Calu3 (cell line): ENCODE measurements around the gene BMP6. TPM values are rescaled to one million over a fixed set of nuclear protein-coding genes. Genes with fewer than 3 reads are reported as not detected.

Source experiments
- BruUV-seq: library from RNA; stranded (reverse); fragments of 400-500 nt; replicated peaks from 2 replicates; lab custom pipeline; 2021; lab: Mats Ljungman, UMichigan
- CTCF ChIA-PET: fragments of 300-600 bp; sonication (Branson Sonifier 250); formaldehyde crosslinking; loops from one replicate; lab custom pipeline; 2022; ENCODE audit warnings: antibody characterized with exemption; lab: Charles Lee
- DNase-seq: peaks from one replicate; pipeline ENCODE4 v3.0.0; 2022
- H3K27ac Mint-ChIP-seq: one replicate; pipeline ENCODE4 v1.8.0; 2022; ENCODE audit warnings: mixed read lengths; ENCODE audit not compliant: unreplicated experiment
- H3K27me3 Mint-ChIP-seq: one replicate; pipeline ENCODE4 v1.8.0; 2022; ENCODE audit warnings: mixed read lengths; ENCODE audit not compliant: unreplicated experiment
- H3K36me3 Mint-ChIP-seq: one replicate; pipeline ENCODE4 v1.8.0; 2022; ENCODE audit warnings: mild to moderate bottlenecking, moderate library complexity, mixed read lengths; ENCODE audit not compliant: insufficient read depth, unreplicated experiment
- H3K4me1 Mint-ChIP-seq: one replicate; pipeline ENCODE4 v1.8.0; 2022; ENCODE audit warnings: mild to moderate bottlenecking, low read depth, mixed read lengths; ENCODE audit not compliant: unreplicated experiment
- H3K4me3 Mint-ChIP-seq: one replicate; pipeline ENCODE4 v1.8.0; 2022; ENCODE audit warnings: mild to moderate bottlenecking, low read depth, moderate library complexity, mixed read lengths; ENCODE audit not compliant: unreplicated experiment
- H3K9me3 Mint-ChIP-seq: one replicate; pipeline ENCODE4 v1.8.0; 2022; ENCODE audit warnings: low read depth, mixed read lengths; ENCODE audit not compliant: unreplicated experiment
- intact Hi-C: fragments of 100-400 bp; cut with micrococcal nuclease; formaldehyde crosslinking; loops from one replicate; pipeline ENCODE4 v1.10.0; 2022; ENCODE audit not compliant: unreplicated experiment
- total RNA-seq: library from RNA; stranded (reverse); gene quantifications from 2 replicates; pipeline ENCODE4 v1.2.3, GENCODE V29; 2022
- TF ChIP-seq, protein P1 (sequence below): fragments of 200-600 bp; IDR thresholded peaks from one replicate; pipeline ENCODE4 v1.8.0; 2022; ENCODE audit warnings: antibody characterized with exemption; ENCODE audit not compliant: unreplicated experiment

Gene BMP6
- total RNA-seq, 1 experiment from 2014 or later = 0.17 TPM

DNA sequence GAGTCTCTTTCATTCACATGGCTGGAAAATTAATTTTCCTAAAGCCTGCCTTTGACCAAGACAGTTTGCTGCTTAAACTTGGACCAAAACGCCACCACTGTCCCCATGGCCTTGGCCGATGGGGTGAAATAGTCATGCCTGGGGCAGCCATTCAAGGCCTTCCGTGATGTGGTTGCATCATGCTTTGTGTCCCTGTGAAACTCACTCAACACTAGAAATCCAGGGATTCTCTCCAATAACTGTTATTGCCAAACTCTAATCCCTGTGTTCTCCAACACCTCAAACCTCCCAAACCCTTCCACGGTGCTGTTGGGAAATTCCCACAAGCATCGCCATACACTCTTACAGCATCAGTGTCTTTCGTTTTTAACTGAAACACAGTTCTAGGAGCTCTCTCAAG, 186.1 kb downstream of the BMP6 start:
- H3K27ac Mint-ChIP-seq = no peak overlapping the region
- TF ChIP-seq, protein P1, sequence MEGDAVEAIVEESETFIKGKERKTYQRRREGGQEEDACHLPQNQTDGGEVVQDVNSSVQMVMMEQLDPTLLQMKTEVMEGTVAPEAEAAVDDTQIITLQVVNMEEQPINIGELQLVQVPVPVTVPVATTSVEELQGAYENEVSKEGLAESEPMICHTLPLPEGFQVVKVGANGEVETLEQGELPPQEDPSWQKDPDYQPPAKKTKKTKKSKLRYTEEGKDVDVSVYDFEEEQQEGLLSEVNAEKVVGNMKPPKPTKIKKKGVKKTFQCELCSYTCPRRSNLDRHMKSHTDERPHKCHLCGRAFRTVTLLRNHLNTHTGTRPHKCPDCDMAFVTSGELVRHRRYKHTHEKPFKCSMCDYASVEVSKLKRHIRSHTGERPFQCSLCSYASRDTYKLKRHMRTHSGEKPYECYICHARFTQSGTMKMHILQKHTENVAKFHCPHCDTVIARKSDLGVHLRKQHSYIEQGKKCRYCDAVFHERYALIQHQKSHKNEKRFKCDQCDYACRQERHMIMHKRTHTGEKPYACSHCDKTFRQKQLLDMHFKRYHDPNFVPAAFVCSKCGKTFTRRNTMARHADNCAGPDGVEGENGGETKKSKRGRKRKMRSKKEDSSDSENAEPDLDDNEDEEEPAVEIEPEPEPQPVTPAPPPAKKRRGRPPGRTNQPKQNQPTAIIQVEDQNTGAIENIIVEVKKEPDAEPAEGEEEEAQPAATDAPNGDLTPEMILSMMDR = no peak
- H3K9me3 Mint-ChIP-seq = no peaks in the 10 kb centered on the region
- intact Hi-C loops = loop anchor here (5.0 kb wide), 1 partner anchor 65 kb away; no protein-coding TSS in a partner anchor
- H3K27me3 Mint-ChIP-seq = no peaks in the 10 kb centered on the region
- CTCF ChIA-PET = no interaction called here
- H3K36me3 Mint-ChIP-seq = peaks cover 15% of the 10 kb centered on the region
- H3K4me3 Mint-ChIP-seq = no peak overlapping the region
- BruUV-seq = no TSS peak
- no peak for DNase-seq
- H3K4me1 Mint-ChIP-seq = peaks cover 8% of the 10 kb centered on the region

DNA sequence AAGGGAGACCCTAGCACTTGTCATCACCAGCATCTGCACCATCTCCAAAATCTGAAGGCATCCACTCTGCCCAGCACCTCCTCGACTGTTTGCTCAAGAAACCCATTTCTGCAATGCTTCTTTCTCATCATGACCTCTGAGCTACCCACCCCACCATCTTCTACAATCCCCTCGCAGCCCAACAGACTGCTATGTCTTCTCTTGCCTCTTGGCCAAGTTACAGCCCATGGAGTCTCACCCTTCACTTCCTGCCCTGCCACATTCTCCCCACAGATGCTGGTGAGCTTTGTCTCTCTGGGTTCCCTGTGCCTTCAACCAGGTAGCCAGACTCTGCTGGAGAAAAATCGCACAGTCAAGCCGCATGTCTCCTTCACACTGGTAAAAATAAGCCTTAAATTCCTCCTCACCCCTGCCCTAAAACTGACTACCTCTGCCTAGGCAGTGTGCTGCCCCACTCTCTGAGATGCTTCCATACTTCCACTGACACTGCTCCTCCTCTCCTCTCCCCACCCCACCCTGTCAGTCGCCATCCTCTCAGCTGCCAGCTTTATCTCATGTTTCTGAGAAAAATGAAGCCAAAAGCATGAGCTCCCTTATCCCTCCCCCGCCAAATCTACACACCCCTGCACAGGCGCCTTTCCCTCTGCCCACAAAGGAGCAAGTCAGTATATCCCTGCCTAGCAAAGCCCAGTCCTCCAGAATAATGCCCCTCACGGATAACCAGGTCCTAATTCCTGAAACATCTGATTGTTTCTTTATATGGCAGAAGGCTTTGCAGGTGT, 187.0 kb downstream of the BMP6 start:
- Mint-ChIP-seq H3K36me3 (peaks cover 15% of the 10 kb centered on the region), H3K27ac (no peak overlapping the region), H3K4me1 (peaks cover 2% of the 10 kb centered on the region), H3K4me3 (no peak overlapping the region), H3K27me3 (no peaks in the 10 kb centered on the region), H3K9me3 (no peaks in the 10 kb centered on the region)
- BruUV-seq = no TSS peak
- CTCF ChIA-PET = no interaction called here
- intact Hi-C loops = loop anchor here (5.0 kb wide), 1 partner anchor 64 kb away; no protein-coding TSS in a partner anchor
- TF ChIP-seq, protein P1 = no peak
- DNase-seq = no peak

- CTCF ChIA-PET = interaction anchor here (0.5 kb wide), 1 partner anchor 220 kb away, joined by 6 read pairs; no protein-coding TSS in a partner anchor
- DNase-seq = no peak
- intact Hi-C loops = loop anchor here (5.0 kb wide), 1 partner anchor 63 kb away; no protein-coding TSS in a partner anchor
- no peak overlapping the region for H3K4me3 Mint-ChIP-seq
- H3K36me3 Mint-ChIP-seq = peaks cover 12% of the 10 kb centered on the region
- no peaks in the 10 kb centered on the region for H3K27me3 Mint-ChIP-seq
- TF ChIP-seq, protein P1 = no peak
- H3K27ac Mint-ChIP-seq = no peak overlapping the region
- H3K9me3 Mint-ChIP-seq = no peaks in the 10 kb centered on the region
- no TSS peak for BruUV-seq
- H3K4me1 Mint-ChIP-seq = no peaks in the 10 kb centered on the region
Observed at GRCh38 chr6:7914311-7914710, 188.4 kb downstream of the BMP6 start.

DNA sequence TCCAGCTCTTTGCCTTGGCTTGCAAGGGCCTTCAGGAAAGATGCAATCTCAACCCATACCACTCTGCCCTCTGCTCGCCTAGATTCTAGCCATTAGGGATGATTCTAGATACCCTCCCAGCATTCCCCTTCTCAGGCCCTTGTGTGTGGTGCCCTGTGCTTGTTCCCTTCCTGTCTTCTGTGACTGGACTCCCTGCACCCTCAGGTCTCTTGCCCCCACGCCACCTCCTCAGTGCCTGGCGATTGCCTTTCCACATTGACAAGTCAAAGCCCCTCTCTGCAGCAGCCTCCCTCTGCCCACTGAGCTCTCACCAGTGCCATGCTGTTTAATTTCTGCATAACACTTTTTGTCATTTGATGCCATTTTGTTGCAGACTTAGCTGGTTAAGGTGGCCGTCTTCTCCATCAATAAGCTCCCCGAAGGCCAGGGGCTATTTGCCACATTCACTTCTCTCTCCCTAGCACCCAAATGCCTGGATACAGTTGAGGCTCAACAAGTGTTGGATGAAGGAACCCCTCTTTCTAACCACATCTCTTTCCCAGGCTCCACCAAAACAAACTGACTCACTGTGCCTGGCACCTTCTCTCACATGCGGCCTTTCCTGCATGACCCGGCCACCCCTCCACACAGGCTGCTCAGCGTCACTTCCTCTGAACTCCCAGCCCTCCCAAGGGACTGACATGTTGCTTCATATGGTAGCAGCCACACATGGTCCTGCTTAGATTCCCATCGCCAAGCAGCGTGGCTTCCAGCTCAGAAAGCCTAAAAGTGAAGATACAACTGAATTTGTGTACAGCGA, 189.3 kb downstream of the BMP6 start:
- CTCF ChIA-PET = no interaction called here
- TF ChIP-seq, protein P1 = no peak
- BruUV-seq = no TSS peak
- Mint-ChIP-seq H3K9me3 (no peaks in the 10 kb centered on the region), H3K4me3 (no peak overlapping the region), H3K27me3 (no peaks in the 10 kb centered on the region), H3K27ac (no peak overlapping the region), H3K36me3 (peaks cover 6% of the 10 kb centered on the region), H3K4me1 (no peaks in the 10 kb centered on the region)
- no peak for DNase-seq
- intact Hi-C loops = loop anchor here (5.0 kb wide), 1 partner anchor 62 kb away; no protein-coding TSS in a partner anchor
